GM21723 (cell line): Measurements from ENCODE around the gene PXDC1.
"Not testable (repeated sequence)": the region's sequence is repeated elsewhere in the genome, so short reads cannot be mapped to it uniquely, and the experiment has no call there.

ENCODE experiments used
- ATAC-seq: cut with Tn5 transposase; IDR thresholded peaks from one replicate; pipeline ENCODE4 v1.9.1; 2021; ENCODE audit warnings: mild to moderate bottlenecking, moderate library complexity; ENCODE audit not compliant: unreplicated experiment

PXDC1 gene

DNA sequence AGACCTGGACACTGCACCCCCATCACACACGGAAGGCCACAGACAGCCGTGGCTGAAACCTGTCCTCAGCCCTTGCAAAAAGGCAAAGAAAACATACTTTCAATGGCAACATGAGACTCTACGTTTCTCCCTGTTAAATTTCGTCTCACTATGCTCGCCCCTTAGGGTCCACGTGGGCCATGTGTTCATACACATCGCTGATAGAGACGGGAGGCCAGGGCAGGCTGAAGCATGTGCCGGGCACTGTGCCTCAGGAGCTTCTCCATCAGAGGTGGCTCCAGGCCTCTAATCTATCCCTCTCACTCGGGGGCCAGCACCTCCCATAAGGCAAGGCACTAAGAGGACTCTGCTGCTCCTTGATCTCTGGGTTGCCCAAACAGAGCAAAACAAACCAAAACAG, 17.5 kb downstream of the PXDC1 start:
- ATAC-seq, result no peak

DNA sequence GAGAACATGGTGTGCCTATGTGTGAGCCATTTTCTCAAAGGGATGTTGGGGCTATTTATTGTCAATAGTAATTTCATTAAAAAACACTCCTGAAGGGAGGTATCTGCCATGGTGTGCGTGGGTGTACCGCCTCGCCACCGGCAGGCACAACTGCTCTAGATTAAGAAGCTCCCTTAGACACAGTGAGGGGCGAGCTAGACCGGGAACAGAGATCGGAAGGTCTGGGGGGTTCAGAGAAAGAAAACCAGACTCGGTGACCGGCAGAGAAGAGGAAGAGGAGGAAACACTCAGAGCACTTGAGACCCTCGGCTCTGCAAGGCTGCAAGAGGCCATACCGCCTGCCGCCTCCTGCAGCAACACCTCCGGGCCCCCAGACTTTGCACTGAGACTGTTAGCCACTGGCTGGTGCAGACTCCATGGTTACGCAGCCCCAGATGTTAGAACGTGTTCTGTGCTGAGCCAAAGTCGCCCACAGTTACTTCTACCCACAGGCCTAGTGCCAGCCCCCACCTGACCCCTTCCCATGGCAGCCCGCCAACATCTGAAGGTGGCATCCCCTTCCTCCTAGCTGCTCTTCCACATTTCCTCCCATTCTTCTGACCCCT, 18.1 kb downstream of the PXDC1 start:
- ATAC-seq, result no peak

DNA sequence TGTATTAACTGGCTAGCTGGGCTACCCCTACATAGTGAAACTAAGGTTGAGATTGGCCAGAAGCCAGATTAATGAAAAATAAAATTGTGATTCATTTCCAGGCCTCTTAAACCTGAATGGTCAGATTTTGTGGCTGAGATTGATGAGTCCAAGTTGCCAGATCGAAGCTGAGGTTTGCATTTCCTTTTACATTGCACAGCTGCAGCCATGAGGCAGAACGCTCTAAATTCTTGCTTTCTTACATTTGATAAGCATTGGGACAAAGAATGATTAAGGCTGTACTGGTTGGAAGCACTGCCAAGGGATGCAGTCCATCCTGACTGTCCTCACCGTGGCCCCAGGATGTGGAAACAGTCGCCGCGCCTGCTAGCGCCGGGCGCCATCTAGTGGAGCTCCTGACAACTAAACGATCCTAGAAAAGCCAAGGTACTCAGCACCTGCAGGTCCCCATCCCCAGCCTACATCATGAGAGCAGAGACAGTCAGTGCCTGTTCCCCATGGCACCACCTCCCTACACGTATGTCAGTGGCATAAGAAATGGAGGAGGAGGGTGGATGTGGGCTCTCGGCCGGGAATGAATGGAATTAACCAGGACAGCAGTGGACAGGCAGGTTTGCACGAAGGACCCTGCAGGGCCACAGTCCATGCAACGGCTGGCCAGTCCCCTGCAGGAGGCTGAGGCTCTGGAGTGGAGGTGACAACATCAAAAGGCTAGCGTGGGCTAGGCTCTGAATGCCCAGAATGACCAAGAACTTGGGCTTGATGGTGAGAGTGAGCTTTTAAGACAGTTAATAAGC, 19.0 kb downstream of the PXDC1 start:
- no peak for ATAC-seq

DNA sequence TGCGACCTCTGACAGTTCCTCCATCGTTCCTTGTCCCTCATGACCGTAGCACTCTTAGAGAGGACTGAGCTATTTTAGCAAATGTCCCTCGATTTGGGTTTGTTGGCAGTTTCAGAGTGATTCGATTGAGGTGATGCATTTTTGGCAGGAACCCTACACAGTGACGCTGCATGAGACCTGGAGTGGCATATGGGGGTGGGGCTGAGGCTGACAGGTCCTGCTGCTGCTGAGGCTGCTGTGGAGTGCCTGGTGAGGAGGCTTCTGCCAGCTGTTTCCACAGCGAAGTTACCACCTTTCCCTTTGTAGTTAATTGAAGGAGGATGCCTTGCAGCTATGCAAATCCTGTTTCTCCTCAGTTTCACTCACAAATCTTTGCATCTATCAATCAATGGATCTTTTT, 19.8 kb downstream of the PXDC1 start:
- ATAC-seq, result no peak

DNA sequence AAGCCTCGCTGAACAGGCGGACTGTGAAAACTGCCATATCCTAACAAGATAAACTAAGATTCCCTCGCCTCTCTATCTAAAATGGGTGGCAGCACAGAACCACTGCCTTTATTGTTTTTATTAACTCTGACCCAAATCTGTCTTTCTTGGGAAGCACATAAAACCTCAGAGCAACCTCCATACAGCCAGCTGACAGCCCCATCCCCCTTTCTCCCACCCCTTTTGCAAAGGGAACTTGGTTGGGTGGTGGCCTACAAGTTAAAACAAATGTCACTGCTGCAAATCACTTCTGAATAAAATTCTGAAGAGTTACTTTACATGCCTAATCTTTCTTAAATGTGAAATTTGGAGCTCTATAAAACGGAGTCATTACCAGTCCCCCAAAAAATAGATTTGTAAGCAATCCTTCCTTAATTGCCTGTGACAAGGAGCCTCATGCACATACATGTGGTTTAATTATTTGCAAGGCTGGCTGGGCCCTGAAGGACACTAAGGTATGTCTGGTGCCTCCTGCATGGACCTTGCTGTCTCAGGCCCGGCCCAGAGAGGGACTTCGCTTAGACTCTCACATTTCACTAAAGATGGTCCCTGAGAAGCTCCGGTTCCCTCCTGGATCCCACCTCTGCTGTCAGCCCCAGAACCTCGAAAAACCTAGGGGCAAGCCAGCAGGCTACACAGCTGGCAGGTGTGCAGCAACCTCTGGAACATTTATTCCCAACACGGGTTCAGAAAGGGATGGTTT, 21.7 kb downstream of the PXDC1 start:
- ATAC-seq, result no peak

- no peak for ATAC-seq
Measured at GRCh38 chr6:3727593-3728108, 23.9 kb downstream of the PXDC1 start.

GRCh38 chr6:3727036-3727435, 24.5 kb downstream of the PXDC1 start:
- ATAC-seq, result no peak

- ATAC-seq, result no peak
Measured at GRCh38 chr6:3726421-3726820, 25.1 kb downstream of the PXDC1 start.

- no peak for ATAC-seq
Measured at GRCh38 chr6:3725145-3726047, 26.1 kb downstream of the PXDC1 start.

GRCh38 chr6:3724451-3725144, 26.9 kb downstream of the PXDC1 start:
- no peak for ATAC-seq

DNA sequence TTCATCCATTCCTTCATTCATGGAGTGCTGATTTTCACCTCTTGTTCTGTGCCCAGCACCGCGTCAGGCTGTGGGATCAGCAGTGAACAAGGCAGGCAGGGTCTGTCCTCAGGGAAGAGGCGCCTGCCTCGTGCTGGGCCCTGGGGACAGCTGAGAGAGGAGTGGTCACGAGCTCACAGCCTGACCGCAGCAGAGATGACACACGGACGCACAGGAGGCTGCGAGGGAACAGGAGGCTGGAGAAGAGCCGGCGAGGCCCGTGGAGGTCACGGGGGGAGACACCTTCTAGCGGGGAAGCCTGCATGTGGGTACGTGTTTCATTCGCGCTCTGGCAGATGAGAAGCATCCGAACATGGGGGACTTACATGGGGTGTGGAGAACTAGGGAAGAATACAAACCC, 27.5 kb downstream of the PXDC1 start:
- ATAC-seq, result no peak

GRCh38 chr6:3723251-3723650, 28.3 kb downstream of the PXDC1 start:
- no peak for ATAC-seq

GRCh38 chr6:3722785-3723184, 28.7 kb downstream of the PXDC1 start:
- no peak for ATAC-seq

DNA sequence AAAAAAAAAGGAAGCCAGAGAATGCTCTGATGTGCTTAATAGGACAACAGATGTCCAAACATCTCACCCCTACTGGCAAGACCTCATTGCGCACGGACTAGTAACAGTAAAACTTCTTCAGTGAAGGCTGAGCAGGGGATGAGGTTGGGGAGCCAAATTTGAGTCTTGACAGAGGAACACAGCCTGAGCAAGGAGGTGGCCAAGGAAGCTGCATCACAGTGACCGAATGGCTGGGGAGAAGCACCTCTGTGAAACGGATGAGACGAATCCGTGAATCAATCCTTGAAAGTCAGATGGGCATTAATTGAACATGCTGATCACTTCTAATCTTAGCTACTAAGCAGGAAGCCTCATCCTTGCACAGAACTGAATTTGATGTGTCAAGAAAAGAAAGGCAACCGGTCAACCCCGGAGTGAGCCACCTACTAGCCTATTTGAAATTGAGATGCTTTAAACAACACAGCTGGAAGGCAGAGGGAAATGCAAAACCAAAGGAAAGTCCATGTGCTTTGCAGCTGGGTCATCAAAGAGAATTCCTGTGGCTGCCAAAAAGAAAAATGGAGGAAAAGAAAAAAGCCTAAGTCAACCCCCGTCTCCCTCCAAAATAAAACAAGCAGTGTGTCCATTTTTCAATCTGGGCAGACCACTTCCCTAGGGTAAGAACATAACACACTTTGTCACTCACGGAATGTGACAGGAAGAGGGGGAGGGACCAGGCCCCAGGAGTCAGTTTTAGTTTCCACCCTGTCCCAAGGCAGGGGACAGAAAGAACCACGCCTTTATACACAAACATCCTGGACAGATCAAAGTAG, 29.5 kb downstream of the PXDC1 start:
- ATAC-seq, result no peak

GRCh38 chr6:3720770-3721169, 30.7 kb downstream of the PXDC1 start:
- ATAC-seq, result not testable (repeated sequence)

DNA sequence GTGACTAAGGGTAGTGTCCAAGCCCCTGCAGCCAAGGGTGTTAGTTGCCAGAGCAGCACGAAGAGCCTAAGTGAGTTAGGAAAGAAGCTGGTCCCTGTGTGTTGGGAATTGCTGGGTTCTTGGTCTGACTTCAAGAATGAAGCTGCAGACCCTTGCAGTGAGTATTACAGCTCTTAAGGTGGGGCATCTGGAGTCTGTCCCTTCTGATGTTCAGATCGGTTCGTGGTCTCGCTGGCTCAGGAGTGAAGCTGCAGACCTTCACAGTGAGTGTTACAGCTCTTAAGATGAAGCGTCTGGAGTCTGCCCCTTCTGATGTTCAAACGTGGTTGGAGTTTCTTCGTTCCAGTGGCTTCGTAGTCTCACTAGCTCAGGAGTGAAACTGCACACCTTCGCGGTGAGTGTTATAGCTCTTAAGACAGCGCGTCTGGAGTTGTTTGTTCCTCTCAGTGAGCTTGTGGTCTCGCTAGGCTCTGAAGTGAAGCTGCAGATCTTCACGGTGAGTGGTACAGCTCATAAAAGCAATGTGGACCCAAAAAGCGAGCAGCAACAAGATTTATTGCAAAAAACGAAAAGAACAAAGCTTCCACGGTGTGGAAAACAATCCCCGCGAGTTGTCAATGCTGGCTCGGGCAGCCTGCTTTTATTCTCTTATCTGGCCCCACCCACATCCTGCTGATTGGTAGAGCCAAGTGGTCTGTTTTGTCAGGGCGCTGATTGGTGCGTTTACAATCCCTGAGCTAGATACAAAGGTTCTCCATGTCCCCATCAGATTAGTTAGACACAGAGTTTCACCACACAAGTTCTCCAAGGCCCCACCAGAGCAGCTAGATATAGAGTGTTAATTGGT, 31.8 kb downstream of the PXDC1 start:
- no peak for ATAC-seq

DNA sequence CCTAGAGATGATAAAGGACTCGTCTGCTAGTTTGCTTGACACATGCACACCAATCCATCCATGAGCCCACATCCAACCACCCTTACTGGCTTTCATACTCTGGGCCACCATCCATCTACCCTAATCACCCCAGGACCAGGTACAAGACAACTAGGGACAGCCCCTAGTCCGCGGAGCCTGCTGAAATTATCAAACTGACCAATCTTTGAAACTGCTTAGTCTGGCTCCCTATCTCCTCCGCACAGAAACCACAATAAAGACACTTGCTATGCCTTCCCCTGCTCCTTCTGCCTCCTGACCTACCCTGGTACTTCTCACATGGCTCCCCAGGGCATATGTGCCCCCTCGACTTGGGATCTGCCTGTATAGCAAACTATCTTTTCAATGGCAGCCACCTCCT, 33.1 kb downstream of the PXDC1 start:
- no peak for ATAC-seq

- ATAC-seq, result no peak
Measured at GRCh38 chr6:3715285-3715684, 36.2 kb downstream of the PXDC1 start.
